NCI-H128 (cell line): ENCODE measurements around the gene SF3B2.

ENCODE experiments used
- DNase-seq: peaks from one replicate; lab custom pipeline; 2025; ENCODE audit not compliant: unreplicated experiment; lab: John Stamatoyannopoulos, UW

The SF3B2 gene

GRCh38 chr11:66048547-66049323 lies 3.4 kb upstream of the SF3B2 start, which contains the start of gene GAL3ST3:
TSS of gene GAL3ST3 (minus strand) at chr11:66049161. CDS start at chr11:66045415, 3,746 bp downstream.
- DNase-seq = peak; percentile 12

- no peak for DNase-seq
Observed at GRCh38 chr11:66050581-66051231, 1.5 kb upstream of the SF3B2 start.

DNA sequence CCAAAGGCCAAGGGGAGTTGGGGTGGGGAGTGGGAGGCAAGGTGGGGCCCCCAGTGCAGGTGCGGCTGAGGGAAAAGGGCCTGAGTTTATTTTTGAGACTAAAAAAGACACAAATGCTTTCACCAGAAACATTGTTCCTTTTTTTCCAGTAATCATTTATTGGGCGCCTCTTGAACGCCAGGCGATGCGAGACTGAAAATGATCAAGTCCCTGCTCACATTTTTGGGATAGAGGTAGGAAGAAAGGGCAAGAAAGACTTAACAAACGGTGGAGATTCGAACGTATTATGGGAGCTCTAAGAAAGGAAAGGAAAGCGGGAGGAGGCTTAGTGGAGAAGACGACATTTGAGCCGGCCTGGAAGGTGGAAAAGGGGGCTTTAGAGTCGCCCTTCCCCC lies 796 bp upstream of the SF3B2 start:
- no peak for DNase-seq

DNA sequence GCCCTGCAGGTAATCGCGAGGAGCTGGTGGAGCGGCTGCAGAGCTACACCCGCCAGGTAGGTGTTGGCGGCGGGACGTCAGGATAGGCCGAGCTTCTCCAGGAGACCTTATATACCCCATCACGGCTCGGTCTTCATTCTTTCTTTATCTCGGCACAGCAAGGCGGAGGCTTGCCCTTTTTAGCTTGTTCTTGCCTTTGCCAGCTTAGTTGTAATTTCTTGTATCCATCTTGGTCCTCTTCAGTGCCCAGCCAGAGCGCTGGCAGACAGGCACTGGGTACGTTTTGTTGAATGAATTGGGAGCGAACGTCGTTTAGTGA lies 459 bp downstream of the SF3B2 start:
- no peak for DNase-seq

- no peak for DNase-seq
Observed at GRCh38 chr11:66055021-66055420, 2.9 kb downstream of the SF3B2 start.

DNA sequence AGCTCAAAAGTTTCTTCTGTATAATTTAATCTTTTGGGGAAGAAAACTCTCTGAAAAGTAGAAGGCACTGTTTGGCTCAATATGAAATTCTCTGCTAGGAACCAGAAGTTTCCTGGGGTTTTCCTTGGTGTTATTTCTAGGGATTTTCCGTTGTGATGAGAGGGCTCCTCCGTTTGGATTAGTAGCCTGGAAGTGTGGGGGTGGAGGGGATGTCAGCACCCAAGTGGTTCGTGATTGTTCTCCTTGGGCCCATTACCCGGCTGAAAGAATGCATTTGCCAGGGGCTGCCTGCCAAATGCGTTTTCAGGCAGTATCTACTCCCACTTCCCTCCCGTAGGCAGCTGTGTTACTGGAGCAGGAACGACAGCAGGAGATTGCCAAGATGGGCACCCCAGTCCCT lies 4.3 kb downstream of the SF3B2 start:
- DNase-seq = no peak

DNA sequence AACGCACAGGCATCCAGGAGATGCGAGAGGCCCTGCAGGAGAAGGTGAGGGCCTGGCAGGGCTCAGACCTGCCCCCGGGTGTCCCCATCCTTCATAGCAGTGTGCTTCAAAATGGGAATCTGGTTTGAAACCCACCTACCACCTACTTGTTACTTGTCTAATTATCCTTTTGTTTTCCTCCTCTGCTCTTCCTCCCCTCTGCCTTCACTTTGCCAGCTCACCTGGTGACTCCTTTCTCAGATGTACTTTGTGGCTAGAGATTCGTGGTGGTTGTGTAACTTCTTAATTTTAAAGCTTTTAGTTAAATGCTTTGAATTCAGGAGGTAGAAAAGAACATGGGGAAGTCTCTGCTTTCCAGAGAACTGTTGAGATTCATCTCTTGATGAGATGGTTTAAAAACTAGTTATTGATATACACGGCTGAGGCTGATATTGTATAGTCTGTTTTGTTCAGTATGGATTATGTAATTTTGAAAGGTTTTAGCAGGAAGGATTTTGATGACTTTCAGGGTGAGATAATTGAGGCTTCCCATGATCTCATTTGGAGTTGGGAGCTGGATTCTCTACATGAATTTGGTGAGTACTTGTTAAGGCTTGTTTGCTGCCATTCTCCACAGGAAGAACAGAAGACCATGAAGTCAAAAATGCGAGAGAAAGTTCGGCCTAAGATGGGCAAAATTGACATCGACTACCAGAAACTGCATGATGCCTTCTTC lies 8.0 kb downstream of the SF3B2 start:
- no peak for DNase-seq

GRCh38 chr11:66061268-66061667 lies 9.1 kb downstream of the SF3B2 start:
- no peak for DNase-seq

GRCh38 chr11:66062408-66062807 lies 10.2 kb downstream of the SF3B2 start:
- DNase-seq = no peak

DNA sequence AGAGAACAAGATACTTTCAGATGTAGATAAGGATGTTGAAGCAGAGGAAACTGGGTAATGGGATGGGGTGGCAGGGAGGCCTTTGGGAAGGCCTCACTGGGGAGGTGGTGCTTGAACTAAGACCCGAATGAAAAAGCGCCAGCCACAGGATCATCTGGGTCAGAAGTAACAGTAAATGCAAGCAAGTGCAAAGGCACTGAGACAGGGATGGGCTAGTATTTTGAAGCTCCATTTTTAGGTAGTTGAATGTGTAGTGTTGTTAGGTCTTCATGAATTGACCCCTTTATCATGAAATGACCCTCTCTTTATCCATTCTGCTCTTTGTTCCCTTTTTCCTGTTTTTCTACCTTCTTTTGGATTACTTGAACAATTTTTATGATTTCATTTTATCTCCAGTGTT lies 11.7 kb downstream of the SF3B2 start:
- no peak for DNase-seq

- no peak for DNase-seq
Observed at GRCh38 chr11:66064571-66064970, 12.4 kb downstream of the SF3B2 start.

- DNase-seq = no peak
Observed at GRCh38 chr11:66066751-66067150, 14.6 kb downstream of the SF3B2 start.

DNA sequence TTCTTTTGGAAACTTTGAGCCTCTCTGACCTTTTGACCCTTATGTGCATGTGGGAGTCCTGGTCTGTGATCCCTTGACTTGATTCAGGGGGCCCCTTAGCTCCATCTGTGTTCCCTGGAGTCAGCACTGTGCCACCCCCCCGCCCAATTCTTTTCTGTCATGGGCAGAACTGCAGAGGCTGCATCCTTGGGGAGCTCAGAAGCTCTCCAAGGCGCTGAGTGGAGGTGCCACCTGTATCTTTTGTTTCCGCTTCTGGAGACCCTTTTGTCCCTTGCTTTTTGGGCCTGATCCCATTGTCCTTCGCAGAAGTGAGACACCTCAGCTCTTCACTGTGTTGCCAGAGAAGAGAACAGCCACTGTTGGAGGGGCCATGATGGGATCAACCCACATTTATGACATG lies 15.5 kb downstream of the SF3B2 start:
- DNase-seq = no peak

GRCh38 chr11:66068154-66068821 lies 16.1 kb downstream of the SF3B2 start:
- DNase-seq = peak; percentile 79

GRCh38 chr11:66068923-66069714 lies 17.0 kb downstream of the SF3B2 start:
- no peak for DNase-seq

GRCh38 chr11:66069715-66070603 lies 17.8 kb downstream of the SF3B2 start, which contains the start of gene PACS1:
TSS of gene PACS1 (plus strand) at chr11:66070272. CDS start at chr11:66070487, 215 bp downstream.
- peak; percentile 34 for DNase-seq

DNA sequence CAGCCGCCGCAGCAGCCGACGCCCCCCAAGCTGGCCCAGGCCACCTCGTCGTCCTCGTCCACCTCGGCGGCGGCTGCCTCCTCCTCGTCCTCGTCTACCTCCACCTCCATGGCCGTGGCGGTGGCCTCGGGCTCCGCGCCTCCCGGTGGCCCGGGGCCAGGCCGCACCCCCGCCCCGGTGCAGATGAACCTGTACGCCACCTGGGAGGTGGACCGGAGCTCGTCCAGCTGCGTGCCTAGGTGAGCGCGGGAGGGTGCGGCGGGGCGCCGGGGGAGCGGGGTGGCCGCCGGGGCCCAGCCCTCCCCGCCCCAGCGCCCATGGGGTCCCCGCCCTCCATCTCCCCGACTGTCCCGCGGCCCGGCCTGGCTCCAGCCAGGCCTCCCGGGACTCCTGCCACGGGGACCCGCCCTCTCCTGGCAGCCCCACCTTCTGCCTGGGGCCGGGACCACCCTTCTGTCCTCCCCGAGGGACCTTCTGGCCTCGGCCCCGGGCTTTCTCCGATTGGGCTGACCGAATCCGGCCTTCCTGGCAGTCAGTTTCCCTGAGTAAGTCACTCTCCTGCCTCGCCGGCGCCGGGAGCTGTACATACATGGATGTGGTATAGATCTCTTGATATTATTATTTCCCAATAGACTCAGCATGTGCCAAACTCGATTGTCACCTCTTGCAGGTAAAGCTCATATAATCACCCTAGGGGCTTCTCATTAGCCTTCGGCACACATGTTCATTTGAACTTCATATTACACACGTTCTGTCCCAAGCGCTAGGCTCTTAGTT lies 18.6 kb downstream of the SF3B2 start:
- no peak for DNase-seq

GRCh38 chr11:66071381-66071801 lies 19.2 kb downstream of the SF3B2 start:
- DNase-seq = no peak

- DNase-seq = no peak
Observed at GRCh38 chr11:66072081-66072480, 19.9 kb downstream of the SF3B2 start.
